ENCODE results near the gene LRP1B.

LRP1B gene

GRCh38 chr2:141526760-141527159 lies 604.1 kb downstream of the LRP1B start:
- H3K9me2 ChIP-seq (replicated peaks; ENCODE audit: control insufficient read depth, low read length): no peaks in the 10 kb centered on the region
- no peaks in the 10 kb centered on the region for H3K9me3 ChIP-seq (ENCODE audit: control insufficient read depth, insufficient read depth, low read length)
- H3F3A ChIP-seq (ENCODE audit: control insufficient read depth, insufficient read depth): no peaks in the 10 kb centered on the region
- no peaks in the 10 kb centered on the region for H3K36me3 ChIP-seq (ENCODE audit: control insufficient read depth, low read length)
- no peaks in the 10 kb centered on the region for H3K79me2 ChIP-seq (ENCODE audit: control insufficient read depth, low read length)
- H3K4me3 ChIP-seq (ENCODE audit: low read length): no peak overlapping the region
- TF ChIP-seq, protein P1, sequence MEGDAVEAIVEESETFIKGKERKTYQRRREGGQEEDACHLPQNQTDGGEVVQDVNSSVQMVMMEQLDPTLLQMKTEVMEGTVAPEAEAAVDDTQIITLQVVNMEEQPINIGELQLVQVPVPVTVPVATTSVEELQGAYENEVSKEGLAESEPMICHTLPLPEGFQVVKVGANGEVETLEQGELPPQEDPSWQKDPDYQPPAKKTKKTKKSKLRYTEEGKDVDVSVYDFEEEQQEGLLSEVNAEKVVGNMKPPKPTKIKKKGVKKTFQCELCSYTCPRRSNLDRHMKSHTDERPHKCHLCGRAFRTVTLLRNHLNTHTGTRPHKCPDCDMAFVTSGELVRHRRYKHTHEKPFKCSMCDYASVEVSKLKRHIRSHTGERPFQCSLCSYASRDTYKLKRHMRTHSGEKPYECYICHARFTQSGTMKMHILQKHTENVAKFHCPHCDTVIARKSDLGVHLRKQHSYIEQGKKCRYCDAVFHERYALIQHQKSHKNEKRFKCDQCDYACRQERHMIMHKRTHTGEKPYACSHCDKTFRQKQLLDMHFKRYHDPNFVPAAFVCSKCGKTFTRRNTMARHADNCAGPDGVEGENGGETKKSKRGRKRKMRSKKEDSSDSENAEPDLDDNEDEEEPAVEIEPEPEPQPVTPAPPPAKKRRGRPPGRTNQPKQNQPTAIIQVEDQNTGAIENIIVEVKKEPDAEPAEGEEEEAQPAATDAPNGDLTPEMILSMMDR (IDR thresholded peaks at IDR 0.05; ENCODE audit: low read depth, low read length, poor library complexity, severe bottlenecking): no peak
- no peak for TF ChIP-seq EZH2phosphoT487 (IDR thresholded peaks at IDR 0.05; ENCODE audit: borderline replicate concordance, low read length)
- H3K27ac ChIP-seq (ENCODE audit: low read depth, low read length): no peak overlapping the region
- H4K20me1 ChIP-seq (ENCODE audit: control insufficient read depth, insufficient read depth, low read depth, low read length): no peaks in the 10 kb centered on the region
- no peak overlapping the region for H3K4me2 ChIP-seq (ENCODE audit: low read length)
- H3K4me1 ChIP-seq (ENCODE audit: control insufficient read depth, low read length): no peaks in the 10 kb centered on the region
- no peaks in the 10 kb centered on the region for H3K27me3 ChIP-seq (ENCODE audit: control insufficient read depth, low read length)

DNA sequence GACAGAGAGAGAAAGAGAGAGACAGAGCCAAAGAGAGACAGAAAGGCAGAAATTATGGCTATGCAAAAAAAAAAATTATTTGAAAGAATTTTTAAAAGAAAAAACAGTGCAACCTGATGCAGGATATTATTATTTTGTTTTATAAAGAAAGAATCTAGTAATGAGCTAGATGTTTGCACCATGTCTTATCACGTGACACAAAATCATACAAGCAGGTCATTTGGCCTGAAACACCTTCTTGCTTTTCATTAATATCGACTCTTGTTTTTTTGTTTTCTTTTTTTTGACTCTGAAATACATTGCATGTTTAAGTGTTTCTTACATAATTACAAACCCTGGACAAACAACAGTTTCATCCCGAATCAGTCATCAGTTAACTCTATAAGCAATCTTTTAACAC lies 606.0 kb downstream of the LRP1B start:
- H3F3A ChIP-seq (ENCODE audit: control insufficient read depth, insufficient read depth): no peaks in the 10 kb centered on the region
- H4K20me1 ChIP-seq (ENCODE audit: control insufficient read depth, insufficient read depth, low read depth, low read length): no peaks in the 10 kb centered on the region
- H3K9me2 ChIP-seq (replicated peaks; ENCODE audit: control insufficient read depth, low read length): no peaks in the 10 kb centered on the region
- no peaks in the 10 kb centered on the region for H3K4me1 ChIP-seq (ENCODE audit: control insufficient read depth, low read length)
- no peaks in the 10 kb centered on the region for H3K79me2 ChIP-seq (ENCODE audit: control insufficient read depth, low read length)
- no peak overlapping the region for H3K4me3 ChIP-seq (ENCODE audit: low read length)
- no peaks in the 10 kb centered on the region for H3K9me3 ChIP-seq (ENCODE audit: control insufficient read depth, insufficient read depth, low read length)
- no peak overlapping the region for H3K27ac ChIP-seq (ENCODE audit: low read depth, low read length)
- no peaks in the 10 kb centered on the region for H3K27me3 ChIP-seq (ENCODE audit: control insufficient read depth, low read length)
- no peak overlapping the region for H3K4me2 ChIP-seq (ENCODE audit: low read length)
- H3K36me3 ChIP-seq (ENCODE audit: control insufficient read depth, low read length): no peaks in the 10 kb centered on the region
- TF ChIP-seq, protein P1 (IDR thresholded peaks at IDR 0.05; ENCODE audit: low read depth, low read length, poor library complexity, severe bottlenecking): no peak
- no peak for TF ChIP-seq EZH2phosphoT487 (IDR thresholded peaks at IDR 0.05; ENCODE audit: borderline replicate concordance, low read length)

- Histone ChIP-seq H3K36me3 (ENCODE audit: control insufficient read depth, low read length) (no peaks in the 10 kb centered on the region), H3K9me3 (ENCODE audit: control insufficient read depth, insufficient read depth, low read length) (no peaks in the 10 kb centered on the region), H3K4me1 (ENCODE audit: control insufficient read depth, low read length) (no peaks in the 10 kb centered on the region), H3K27ac (ENCODE audit: low read depth, low read length) (no peak overlapping the region), H3F3A (ENCODE audit: control insufficient read depth, insufficient read depth) (no peaks in the 10 kb centered on the region), H3K27me3 (ENCODE audit: control insufficient read depth, low read length) (no peaks in the 10 kb centered on the region), H4K20me1 (ENCODE audit: control insufficient read depth, insufficient read depth, low read depth, low read length) (no peaks in the 10 kb centered on the region), H3K9me2 (replicated peaks; ENCODE audit: control insufficient read depth, low read length) (no peaks in the 10 kb centered on the region), H3K4me2 (ENCODE audit: low read length) (no peak overlapping the region), H3K79me2 (ENCODE audit: control insufficient read depth, low read length) (no peaks in the 10 kb centered on the region), H3K4me3 (ENCODE audit: low read length) (no peak overlapping the region)
- TF ChIP-seq, protein P1 (IDR thresholded peaks at IDR 0.05; ENCODE audit: low read depth, low read length, poor library complexity, severe bottlenecking): no peak
- TF ChIP-seq EZH2phosphoT487 (IDR thresholded peaks at IDR 0.05; ENCODE audit: borderline replicate concordance, low read length): no peak
These were observed 607.6 kb downstream of the LRP1B start for GRCh38 chr2:141523199-141523598.

DNA sequence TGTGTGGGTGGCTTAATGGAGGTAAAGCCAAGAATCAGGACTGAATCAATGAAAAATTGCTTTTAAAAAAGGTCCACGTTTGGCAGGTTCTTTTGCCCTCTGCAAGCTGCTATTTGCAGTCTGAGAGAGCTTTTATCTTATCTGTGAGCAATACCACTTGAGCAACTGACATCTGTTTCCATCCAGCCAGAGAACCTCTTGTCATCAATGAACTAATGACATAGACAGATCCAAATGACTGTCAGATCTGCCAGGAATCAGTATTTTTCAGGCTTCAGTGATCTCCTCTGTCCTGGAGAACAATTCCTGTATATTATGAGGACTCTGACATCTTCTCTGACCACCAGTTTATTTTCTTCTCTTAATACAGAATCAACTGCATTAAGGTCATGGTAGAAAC lies 608.1 kb downstream of the LRP1B start:
- H3K9me2 ChIP-seq (replicated peaks; ENCODE audit: control insufficient read depth, low read length): no peaks in the 10 kb centered on the region
- H3K4me3 ChIP-seq (ENCODE audit: low read length): no peak overlapping the region
- no peaks in the 10 kb centered on the region for H3K36me3 ChIP-seq (ENCODE audit: control insufficient read depth, low read length)
- no peaks in the 10 kb centered on the region for H3K79me2 ChIP-seq (ENCODE audit: control insufficient read depth, low read length)
- H3K9me3 ChIP-seq (ENCODE audit: control insufficient read depth, insufficient read depth, low read length): no peaks in the 10 kb centered on the region
- H3K27ac ChIP-seq (ENCODE audit: low read depth, low read length): no peak overlapping the region
- no peak overlapping the region for H3K4me2 ChIP-seq (ENCODE audit: low read length)
- H3K4me1 ChIP-seq (ENCODE audit: control insufficient read depth, low read length): no peaks in the 10 kb centered on the region
- no peaks in the 10 kb centered on the region for H3K27me3 ChIP-seq (ENCODE audit: control insufficient read depth, low read length)
- H3F3A ChIP-seq (ENCODE audit: control insufficient read depth, insufficient read depth): no peaks in the 10 kb centered on the region
- TF ChIP-seq, protein P1 (IDR thresholded peaks at IDR 0.05; ENCODE audit: low read depth, low read length, poor library complexity, severe bottlenecking): no peak
- TF ChIP-seq EZH2phosphoT487 (IDR thresholded peaks at IDR 0.05; ENCODE audit: borderline replicate concordance, low read length): no peak
- H4K20me1 ChIP-seq (ENCODE audit: control insufficient read depth, insufficient read depth, low read depth, low read length): no peaks in the 10 kb centered on the region
